Memory B cell (primary cell): Measurements from ENCODE around the gene LSM6.

Source experiments
- ATAC-seq: fragments of 150-1000 bp; cut with Tn5 transposase; 2 replicates; pipeline ENCODE4 v1.10.0; 2021; ENCODE audit warnings: low read depth, mild to moderate bottlenecking, moderate library complexity
- DNase-seq, 2 donors: peaks; one replicate each; pipeline ENCODE4 v3.0.0; 2022; ENCODE audit warnings: low spot score in 2 of 2
- H3K27ac Mint-ChIP-seq: one replicate; pipeline ENCODE4 v1.8.0; 2022; ENCODE audit warnings: mild to moderate bottlenecking, moderate library complexity, mixed read lengths
- H3K27me3 Mint-ChIP-seq: one replicate; pipeline ENCODE4 v1.8.0; 2022; ENCODE audit warnings: mixed read lengths
- H3K36me3 Mint-ChIP-seq: one replicate; pipeline ENCODE4 v1.8.0; 2022; ENCODE audit warnings: mild to moderate bottlenecking, mixed read lengths
- H3K4me1 Mint-ChIP-seq: one replicate; pipeline ENCODE4 v1.8.0; 2022; ENCODE audit warnings: mixed read lengths
- H3K4me3 Mint-ChIP-seq: one replicate; pipeline ENCODE4 v1.8.0; 2022; ENCODE audit warnings: mild to moderate bottlenecking, moderate library complexity, mixed read lengths
- H3K9me3 Mint-ChIP-seq: one replicate; pipeline ENCODE4 v1.8.0; 2022; ENCODE audit warnings: mixed read lengths

LSM6 gene

GRCh38 chr4:146207410-146207809 lies 31.9 kb downstream of the LSM6 start:
- Mint-ChIP-seq H3K27me3 (no peaks in the 10 kb centered on the region), H3K9me3 (no peaks in the 10 kb centered on the region), H3K4me3 (no peak overlapping the region), H3K27ac (no peak overlapping the region), H3K4me1 (no peaks in the 10 kb centered on the region), H3K36me3 (peaks cover 11% of the 10 kb centered on the region)
- no peak for ATAC-seq
- no peak for DNase-seq

- H3K4me3 Mint-ChIP-seq: no peak overlapping the region
- no peaks in the 10 kb centered on the region for H3K36me3 Mint-ChIP-seq
- H3K4me1 Mint-ChIP-seq: no peaks in the 10 kb centered on the region
- H3K9me3 Mint-ChIP-seq: no peaks in the 10 kb centered on the region
- ATAC-seq (no peak), DNase-seq (no peak)
- H3K27me3 Mint-ChIP-seq: no peaks in the 10 kb centered on the region
- H3K27ac Mint-ChIP-seq: no peak overlapping the region
These were observed 35.4 kb downstream of the LSM6 start for GRCh38 chr4:146210890-146211289.

GRCh38 chr4:146211440-146211839 lies 35.9 kb downstream of the LSM6 start:
- Mint-ChIP-seq H3K36me3 (no peaks in the 10 kb centered on the region), H3K9me3 (no peaks in the 10 kb centered on the region)

GRCh38 chr4:146212781-146213180 lies 37.3 kb downstream of the LSM6 start:
- Mint-ChIP-seq H3K4me3 (no peak overlapping the region), H3K27me3 (no peaks in the 10 kb centered on the region), H3K9me3 (no peaks in the 10 kb centered on the region), H3K4me1 (no peaks in the 10 kb centered on the region), H3K27ac (no peak overlapping the region), H3K36me3 (no peaks in the 10 kb centered on the region)
- no peak for DNase-seq
- ATAC-seq: no peak

More at GRCh38 chr4:146211440-146211839, 35.9 kb downstream of the LSM6 start:
- no peak overlapping the region for H3K27ac Mint-ChIP-seq
- no peaks in the 10 kb centered on the region for H3K4me1 Mint-ChIP-seq
- no peak for DNase-seq
- no peak for ATAC-seq
- no peak overlapping the region for H3K4me3 Mint-ChIP-seq
- H3K27me3 Mint-ChIP-seq: no peaks in the 10 kb centered on the region

- no peak within 1 kb of the TSS for H3K4me3 Mint-ChIP-seq
These were observed 38.7 kb downstream of the LSM6 start, which contains the start of gene REELD1 for GRCh38 chr4:146214238-146214637. TSS of gene REELD1 (plus strand) at chr4:146214538. CDS start at chr4:146216953, 2,415 bp downstream.

GRCh38 chr4:146222313-146222712 lies 46.8 kb downstream of the LSM6 start:
- DNase-seq (no peak), ATAC-seq (no peak)
- Mint-ChIP-seq H3K4me1 (no peaks in the 10 kb centered on the region), H3K27me3 (no peaks in the 10 kb centered on the region), H3K36me3 (peaks cover 2% of the 10 kb centered on the region), H3K9me3 (no peaks in the 10 kb centered on the region), H3K4me3 (no peak overlapping the region), H3K27ac (no peak overlapping the region)

More at GRCh38 chr4:146214238-146214637, 38.7 kb downstream of the LSM6 start, which contains the start of gene REELD1:
- DNase-seq (no peak), ATAC-seq (no peak)
- Mint-ChIP-seq H3K4me1 (no peaks in the 10 kb centered on the region), H3K27me3 (no peaks in the 10 kb centered on the region), H3K36me3 (no peaks in the 10 kb centered on the region), H3K9me3 (no peaks in the 10 kb centered on the region), H3K27ac (no peak within 1 kb of the TSS)

GRCh38 chr4:146224326-146224966 lies 48.9 kb downstream of the LSM6 start:
- H3K36me3 Mint-ChIP-seq: peaks cover 3% of the 10 kb centered on the region
- H3K27me3 Mint-ChIP-seq: no peaks in the 10 kb centered on the region
- H3K9me3 Mint-ChIP-seq: no peaks in the 10 kb centered on the region
- DNase-seq (no peak), ATAC-seq (no peak)
- H3K27ac Mint-ChIP-seq: peak overlapping the region; percentile 14
- H3K4me3 Mint-ChIP-seq: no peak overlapping the region
- no peaks in the 10 kb centered on the region for H3K4me1 Mint-ChIP-seq

- Mint-ChIP-seq H3K4me3 (no peak overlapping the region), H3K4me1 (no peaks in the 10 kb centered on the region), H3K27me3 (no peaks in the 10 kb centered on the region), H3K27ac (no peak overlapping the region), H3K36me3 (peaks cover 4% of the 10 kb centered on the region), H3K9me3 (no peaks in the 10 kb centered on the region)
- DNase-seq (no peak), ATAC-seq (no peak)
These were observed 53.9 kb downstream of the LSM6 start for GRCh38 chr4:146229406-146229805.

- peaks cover 3% of the 10 kb centered on the region for H3K36me3 Mint-ChIP-seq
- ATAC-seq: no peak
- H3K4me1 Mint-ChIP-seq: no peaks in the 10 kb centered on the region
These were observed 56.7 kb downstream of the LSM6 start for GRCh38 chr4:146232131-146232722.

GRCh38 chr4:146235654-146236177 lies 60.2 kb downstream of the LSM6 start:
- no peaks in the 10 kb centered on the region for H3K9me3 Mint-ChIP-seq
- H3K27me3 Mint-ChIP-seq: peaks cover 1% of the 10 kb centered on the region
- DNase-seq (no peak), ATAC-seq (no peak)
- H3K27ac Mint-ChIP-seq: no peak overlapping the region
- H3K36me3 Mint-ChIP-seq: no peaks in the 10 kb centered on the region
- H3K4me1 Mint-ChIP-seq: no peaks in the 10 kb centered on the region
- H3K4me3 Mint-ChIP-seq: no peak overlapping the region

More at GRCh38 chr4:146232131-146232722, 56.7 kb downstream of the LSM6 start:
- H3K27me3 Mint-ChIP-seq: peaks cover 1% of the 10 kb centered on the region
- no peak overlapping the region for H3K27ac Mint-ChIP-seq
- H3K9me3 Mint-ChIP-seq: no peaks in the 10 kb centered on the region
- no peak for DNase-seq
- no peak overlapping the region for H3K4me3 Mint-ChIP-seq

GRCh38 chr4:146236216-146236615 lies 60.7 kb downstream of the LSM6 start:
- Mint-ChIP-seq H3K27me3 (peaks cover 1% of the 10 kb centered on the region), H3K4me1 (no peaks in the 10 kb centered on the region), H3K36me3 (no peaks in the 10 kb centered on the region), H3K9me3 (no peaks in the 10 kb centered on the region), H3K4me3 (no peak overlapping the region), H3K27ac (no peak overlapping the region)
- DNase-seq (no peak), ATAC-seq (no peak)

GRCh38 chr4:146237092-146237491 lies 61.6 kb downstream of the LSM6 start:
- Mint-ChIP-seq H3K27me3 (peaks cover 1% of the 10 kb centered on the region), H3K36me3 (no peaks in the 10 kb centered on the region), H3K4me3 (no peak overlapping the region), H3K4me1 (peaks cover 3% of the 10 kb centered on the region), H3K27ac (no peak overlapping the region), H3K9me3 (no peaks in the 10 kb centered on the region)
- DNase-seq (no peak), ATAC-seq (no peak)

GRCh38 chr4:146238107-146238506 lies 62.6 kb downstream of the LSM6 start:
- no peak for ATAC-seq
- H3K27me3 Mint-ChIP-seq: peaks cover 1% of the 10 kb centered on the region
- H3K36me3 Mint-ChIP-seq: no peaks in the 10 kb centered on the region
- no peak for DNase-seq
- no peak overlapping the region for H3K27ac Mint-ChIP-seq
- H3K4me1 Mint-ChIP-seq: peaks cover 3% of the 10 kb centered on the region
- H3K9me3 Mint-ChIP-seq: no peaks in the 10 kb centered on the region
- H3K4me3 Mint-ChIP-seq: no peak overlapping the region
